Umbilical cord (tissue), 2 donors: ENCODE measurements around the gene RAPGEF6. TPM values are rescaled to one million over a fixed set of nuclear protein-coding genes. Genes with fewer than 3 reads are reported as not detected.

Experiments
- DNase-seq: peaks from one replicate; pipeline ENCODE4 v3.0.0-alpha.2; 2015; ENCODE audit warnings: low spot score
- total RNA-seq: library from RNA; depleted of rRNA; stranded (reverse); fragments of >200 nt; gene quantifications from one replicate; pipeline ENCODE4 v1.2.3, GENCODE V29; 2014; ENCODE audit warnings: low replicate concordance; ENCODE audit not compliant: insufficient read depth

The RAPGEF6 gene
- total RNA-seq, 1 donor from 2014 or later, result 45.7 TPM

- DNase-seq, result no peak
These were observed 93.3 kb downstream of the RAPGEF6 start for GRCh38 chr5:131541762-131542161.

DNA sequence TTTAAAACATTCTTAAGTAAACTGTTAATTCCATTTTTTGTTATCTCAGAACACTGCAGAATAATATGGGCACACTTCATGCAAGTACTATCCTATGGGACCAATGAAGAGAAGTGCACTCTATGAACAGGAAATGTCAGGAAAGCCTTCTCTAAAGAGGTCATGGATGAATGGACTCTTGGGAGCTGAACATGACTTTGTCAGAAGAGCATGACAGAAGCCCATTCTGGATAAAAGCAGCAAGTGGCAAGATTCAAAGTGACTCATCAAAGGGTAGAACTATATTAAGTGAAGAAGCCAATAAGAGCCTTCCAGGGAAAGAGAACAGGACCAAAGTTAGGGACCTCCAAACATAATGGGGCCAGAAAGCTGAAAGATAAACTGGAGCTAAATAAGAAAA, 94.0 kb downstream of the RAPGEF6 start:
- no peak for DNase-seq

GRCh38 chr5:131539251-131539650, 95.8 kb downstream of the RAPGEF6 start:
- DNase-seq, result no peak

- no peak for DNase-seq
These were observed 96.8 kb downstream of the RAPGEF6 start for GRCh38 chr5:131538177-131538593.

DNA sequence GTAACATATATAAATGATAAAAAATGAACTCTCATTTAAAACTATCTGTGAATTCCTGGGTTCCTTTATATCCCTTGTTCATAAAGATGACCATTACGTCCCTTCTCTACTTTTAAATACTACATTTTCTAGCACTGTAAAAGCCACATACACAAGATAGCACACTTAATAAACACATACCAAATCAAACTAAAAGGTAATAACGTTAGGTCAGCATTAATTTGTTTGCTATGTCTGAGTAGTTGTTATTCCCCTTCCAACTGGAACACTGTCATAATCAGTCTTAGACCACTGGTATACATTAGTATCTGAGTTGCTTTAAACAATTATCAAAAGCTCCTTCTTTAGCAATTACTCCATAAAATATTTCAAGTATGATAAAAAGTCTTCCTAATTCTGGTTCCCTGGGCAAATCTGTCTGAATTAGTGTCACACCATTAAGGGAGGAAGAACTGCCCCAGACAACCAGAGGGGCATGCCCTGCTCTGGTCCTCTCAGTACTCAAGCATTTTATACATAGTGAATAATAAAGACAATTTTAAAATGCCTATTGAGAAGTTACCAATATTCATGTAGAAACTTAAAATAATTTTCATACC, 98.1 kb downstream of the RAPGEF6 start:
- no peak for DNase-seq

- DNase-seq, result no peak
These were observed 98.7 kb downstream of the RAPGEF6 start for GRCh38 chr5:131536211-131536826.

DNA sequence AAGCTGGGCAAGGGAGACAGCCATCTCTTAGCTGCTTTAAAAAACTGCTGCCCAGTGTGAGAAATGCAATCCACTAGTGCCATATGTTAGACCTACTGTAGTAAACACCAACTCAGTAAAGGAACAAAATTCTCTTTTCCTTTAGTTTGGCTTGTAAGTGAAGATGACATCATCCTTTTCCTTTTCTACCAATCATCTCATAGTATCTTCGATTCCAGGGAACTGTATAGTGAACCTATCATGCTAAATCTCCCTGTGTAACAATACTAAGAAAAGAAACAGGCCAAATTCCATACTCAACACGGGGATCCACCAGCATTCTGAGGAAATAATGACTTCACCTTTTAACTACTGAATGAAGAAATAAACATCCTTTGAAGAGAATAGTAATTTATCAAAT, 100.1 kb downstream of the RAPGEF6 start:
- no peak for DNase-seq

DNA sequence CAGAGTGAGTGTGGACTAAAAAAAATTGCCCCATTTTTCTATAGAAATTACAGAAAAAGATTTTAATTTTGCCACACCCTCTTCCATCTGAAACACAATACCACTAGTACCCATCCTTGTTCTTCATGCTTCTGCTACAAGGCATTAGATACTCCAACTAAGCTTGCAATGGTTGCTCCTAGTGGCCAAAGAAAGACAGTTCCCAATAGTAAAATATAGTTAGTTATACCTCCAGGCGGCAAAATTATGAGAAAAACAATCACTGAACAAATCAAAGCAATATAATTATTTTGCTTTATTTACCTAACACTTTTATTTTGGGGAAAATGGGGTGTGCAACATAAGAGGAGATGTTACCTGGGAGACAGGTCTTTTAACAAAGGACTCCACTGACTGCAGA, 101.2 kb downstream of the RAPGEF6 start:
- no peak for DNase-seq

DNA sequence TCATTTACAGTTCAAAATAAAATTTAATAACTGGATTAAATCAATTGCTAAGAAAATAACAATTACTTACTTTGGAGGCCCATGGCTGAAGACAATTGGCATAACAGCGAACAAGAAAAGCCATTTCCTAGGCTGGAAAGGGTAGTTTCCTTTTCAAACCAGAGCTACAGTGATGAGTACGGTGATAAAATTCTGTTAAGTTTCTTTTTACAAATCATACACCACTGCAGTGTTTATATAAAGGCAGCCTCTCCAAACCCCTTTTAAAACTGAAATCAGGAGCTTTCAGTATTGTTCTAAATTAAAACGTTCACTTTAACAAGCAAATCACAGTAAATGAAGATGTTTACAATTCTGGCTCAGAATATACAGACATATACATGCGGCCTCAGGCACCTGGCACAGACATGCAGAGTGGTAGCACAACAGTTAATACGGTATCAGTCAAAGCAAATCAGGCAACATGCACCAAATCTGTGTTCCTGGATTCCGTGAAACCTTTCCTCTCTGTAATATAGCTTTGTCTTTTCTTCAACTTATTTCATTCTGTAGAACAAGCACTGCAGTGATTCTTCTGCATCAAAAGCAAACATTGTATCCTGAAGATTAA, 102.9 kb downstream of the RAPGEF6 start:
- peak; percentile 14 for DNase-seq

- DNase-seq, result no peak
These were observed 104.2 kb downstream of the RAPGEF6 start for GRCh38 chr5:131530706-131531331.

- no peak for DNase-seq
These were observed 106.3 kb downstream of the RAPGEF6 start for GRCh38 chr5:131528682-131529081.

DNA sequence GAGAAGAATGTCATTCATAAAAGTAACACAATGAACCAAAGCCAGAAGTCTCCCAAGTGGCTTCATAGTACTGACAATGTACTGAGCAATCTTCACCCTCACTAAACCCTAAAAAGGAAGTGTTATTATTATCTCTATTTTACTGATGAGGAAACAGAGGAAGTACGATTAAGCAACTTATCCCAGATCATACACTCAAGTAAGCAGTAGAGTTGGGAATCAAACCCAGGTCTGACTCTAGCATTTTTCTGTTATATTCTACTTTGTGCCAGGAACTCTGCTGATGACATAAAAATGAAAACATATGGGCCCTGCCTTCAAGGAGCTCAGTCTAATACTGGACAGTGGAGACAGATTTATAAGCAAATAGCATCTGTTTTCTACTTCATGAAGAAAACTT, 109.2 kb downstream of the RAPGEF6 start:
- no peak for DNase-seq

DNA sequence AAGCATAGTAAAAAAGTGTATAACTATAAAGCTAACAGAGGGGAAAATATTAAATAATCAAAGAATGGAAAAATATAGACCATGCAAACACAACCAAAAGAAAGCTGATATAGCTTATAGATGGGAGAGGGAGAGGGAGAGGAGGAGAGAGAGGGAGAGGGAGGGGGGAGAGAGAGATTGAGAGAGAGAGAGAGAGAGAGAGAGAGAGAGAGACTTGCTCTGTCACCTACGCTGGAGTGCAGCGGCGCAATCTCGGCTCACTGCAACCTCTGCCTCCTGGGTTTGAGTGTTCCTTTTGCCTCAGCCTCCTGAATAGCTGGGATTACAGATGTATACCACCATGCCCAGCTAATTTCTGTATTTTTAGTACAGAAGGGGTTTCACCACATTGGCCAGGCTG, 110.6 kb downstream of the RAPGEF6 start:
- no peak for DNase-seq

- DNase-seq, result no peak
These were observed 111.4 kb downstream of the RAPGEF6 start for GRCh38 chr5:131523500-131524185.

DNA sequence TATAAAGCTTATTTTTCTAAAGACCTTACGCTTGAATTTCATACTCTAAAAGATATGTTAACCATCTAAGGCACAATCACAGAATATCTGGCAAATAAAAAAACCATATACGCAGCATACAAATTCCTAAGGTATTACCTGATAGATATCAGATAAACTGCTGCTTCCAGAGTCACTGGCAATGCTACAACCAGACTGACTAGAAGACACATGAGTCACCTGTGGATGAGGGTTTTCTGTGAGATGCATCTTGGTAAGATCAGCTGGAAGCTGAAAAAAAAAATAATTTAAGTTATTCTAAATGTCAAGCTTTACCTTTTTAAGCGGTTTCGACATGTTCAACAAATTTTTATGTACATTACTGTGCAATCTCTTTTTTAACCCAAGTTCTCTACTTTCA, 113.8 kb downstream of the RAPGEF6 start:
- no peak for DNase-seq

DNA sequence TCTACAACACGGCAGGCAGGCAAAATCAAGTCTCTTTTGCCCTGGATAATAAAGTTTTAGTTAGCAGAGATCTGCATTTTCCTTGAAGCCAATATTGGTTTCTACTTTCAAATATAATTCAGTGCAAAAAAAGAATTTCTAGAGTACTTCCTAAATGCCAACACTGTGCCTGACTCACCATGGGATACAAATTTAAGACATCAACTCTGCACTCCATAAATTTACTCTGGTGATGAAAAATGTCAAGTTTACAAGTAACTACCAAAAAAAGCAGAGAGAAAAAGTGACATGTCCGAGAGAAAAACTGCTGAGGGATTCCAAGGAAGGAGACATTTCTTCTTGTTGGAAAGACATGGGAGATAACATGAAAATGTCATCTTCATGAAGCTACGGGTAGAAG, 119.7 kb downstream of the RAPGEF6 start:
- no peak for DNase-seq

DNA sequence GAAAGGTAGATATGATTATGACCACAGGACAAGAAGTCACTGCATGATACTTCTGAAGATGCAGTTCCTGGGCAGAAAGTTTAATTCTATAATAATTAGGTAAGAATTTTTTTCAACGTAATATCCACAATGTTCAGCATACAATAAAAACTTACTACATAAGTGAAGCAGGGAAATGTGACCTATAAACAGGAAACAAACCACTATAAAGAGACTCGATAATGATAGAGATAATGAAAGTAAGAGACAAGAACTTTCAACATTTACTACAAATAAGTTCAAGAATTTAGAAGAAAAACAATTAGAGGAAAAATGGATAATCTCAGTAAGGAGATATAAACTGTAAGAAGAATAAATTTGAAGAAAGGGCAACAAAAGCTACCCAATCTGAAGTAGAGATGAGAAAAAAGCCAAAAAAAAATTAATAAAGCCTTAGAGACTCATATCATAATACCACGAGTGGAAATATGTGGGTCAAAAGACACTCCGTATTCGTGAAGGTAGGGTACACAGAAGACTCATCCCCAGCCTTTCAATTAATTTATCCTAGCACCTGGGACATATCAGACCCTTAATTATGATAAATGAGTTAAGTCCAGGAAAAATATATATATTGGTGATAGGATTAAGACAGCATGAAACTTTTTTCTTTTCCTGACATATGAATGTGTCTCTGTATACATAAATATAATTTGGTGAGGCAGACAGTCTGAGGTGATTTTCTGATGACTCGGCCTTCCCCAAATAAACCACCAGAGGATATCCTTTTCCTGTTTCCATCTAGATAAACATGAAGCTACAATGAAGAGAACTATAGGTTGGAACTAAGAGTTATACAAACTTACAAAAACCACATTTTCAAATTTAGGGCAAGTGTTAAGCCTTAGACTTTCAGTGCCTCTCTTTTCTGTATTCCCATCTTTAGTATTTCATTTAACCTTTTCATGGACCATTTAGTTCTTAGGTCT, 120.4 kb downstream of the RAPGEF6 start:
- DNase-seq, result peak; percentile 9

DNA sequence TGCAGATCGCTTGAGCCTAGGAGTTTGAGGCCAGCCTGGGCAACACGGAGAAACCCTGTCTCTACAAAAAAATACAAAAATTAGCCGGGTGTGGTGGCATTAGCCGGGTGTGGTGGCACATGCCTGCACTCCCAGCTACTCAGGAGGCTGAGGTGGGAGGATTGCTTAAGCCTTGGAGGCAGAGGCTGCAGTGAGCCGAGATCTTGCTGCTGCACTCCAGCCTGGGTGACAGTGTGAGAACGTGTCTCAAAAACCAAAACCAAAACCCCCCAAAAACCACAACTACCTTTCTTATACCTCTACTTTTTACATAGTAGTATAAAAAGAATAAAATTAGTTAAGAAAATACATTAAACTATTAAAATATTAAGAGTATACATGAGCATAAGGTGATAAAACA, 121.2 kb downstream of the RAPGEF6 start:
- DNase-seq, result no peak

GRCh38 chr5:131511934-131512333, 123.1 kb downstream of the RAPGEF6 start:
- no peak for DNase-seq

DNA sequence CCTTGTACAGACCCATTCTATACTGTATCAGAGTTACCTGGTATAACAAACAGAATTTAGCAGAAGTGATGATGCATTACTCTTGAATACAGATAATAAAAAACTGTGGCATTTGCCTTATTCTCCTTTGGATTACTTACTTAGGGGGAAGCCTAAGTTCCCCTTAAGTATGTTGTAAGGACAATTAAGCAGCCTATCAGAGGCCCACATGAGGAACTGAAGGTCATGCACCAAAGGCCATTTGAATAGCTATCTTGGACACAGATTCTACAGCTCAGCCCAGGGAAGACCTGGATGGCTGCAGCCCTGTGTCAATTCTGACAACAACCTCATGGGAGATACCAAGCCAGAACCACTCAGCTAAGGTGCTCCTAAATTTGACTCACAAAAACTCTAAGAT, 125.2 kb downstream of the RAPGEF6 start:
- DNase-seq, result no peak
